T1000 (cell line): ENCODE results near the gene JAKMIP1.

Experiments used
- DNase-seq: peaks from one replicate; lab custom pipeline; 2025; ENCODE audit warnings: mixed read lengths; lab: John Stamatoyannopoulos, UW

JAKMIP1 gene

GRCh38 chr4:6095023-6095752 is 105.2 kb downstream of the JAKMIP1 start:
- DNase-seq, result no peak

DNA sequence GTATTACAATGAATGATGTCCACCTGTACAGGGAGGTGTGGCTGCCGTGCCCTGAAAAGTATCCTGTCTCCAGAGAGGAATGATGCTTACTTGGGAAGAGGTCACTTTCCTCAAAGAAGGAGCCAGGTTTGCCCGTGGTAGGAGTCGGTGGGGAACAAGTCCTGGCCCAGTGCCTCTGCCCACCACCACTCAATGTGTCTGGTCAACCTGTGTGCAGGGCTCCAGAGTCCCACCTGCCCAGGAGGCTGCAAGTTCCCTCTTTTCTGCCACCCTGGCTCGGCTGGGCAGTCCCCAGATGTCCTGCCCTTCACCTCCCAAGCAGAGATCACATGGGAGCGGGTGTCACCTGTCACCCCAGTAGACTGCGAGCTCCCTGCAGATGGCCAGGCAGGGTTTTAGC is 106.7 kb downstream of the JAKMIP1 start:
- no peak for DNase-seq

DNA sequence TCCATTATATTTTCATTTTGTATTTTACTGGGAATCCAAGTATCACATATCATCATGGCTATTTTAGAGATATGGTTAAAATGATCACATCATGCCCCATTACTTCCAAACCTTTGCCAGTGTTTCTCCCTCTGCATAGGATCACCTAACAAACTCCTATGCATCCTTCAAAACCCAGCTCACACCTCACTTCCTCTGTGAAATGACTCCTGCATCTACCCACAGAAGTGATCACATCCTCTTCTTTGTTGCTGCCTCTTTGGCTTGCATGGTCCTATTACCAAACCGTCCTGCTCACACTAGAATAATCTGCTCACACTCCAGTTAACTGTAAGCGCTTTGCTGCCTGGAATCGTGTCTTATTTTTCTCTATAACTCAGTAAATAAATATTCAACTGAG is 107.4 kb downstream of the JAKMIP1 start:
- no peak for DNase-seq

DNA sequence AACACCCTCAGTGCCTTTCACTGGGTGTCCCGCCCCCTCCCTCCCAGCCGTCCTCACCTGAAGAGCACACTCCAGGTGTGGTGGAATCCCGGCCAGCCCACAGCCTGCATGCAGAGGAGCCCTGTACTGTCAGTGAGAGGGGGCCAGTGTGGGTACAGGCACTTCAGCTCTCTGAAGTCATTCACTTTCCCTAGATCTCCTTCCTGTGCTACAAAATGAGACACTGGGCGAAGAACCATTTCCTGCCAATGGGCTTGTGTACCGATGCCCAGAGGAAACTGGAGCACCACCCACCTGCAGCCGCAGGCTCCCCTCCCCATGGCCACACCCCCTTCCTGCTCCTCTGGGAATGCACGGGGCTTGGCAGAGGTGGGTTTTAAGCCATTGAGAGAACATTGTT is 108.2 kb downstream of the JAKMIP1 start:
- DNase-seq, result no peak

DNA sequence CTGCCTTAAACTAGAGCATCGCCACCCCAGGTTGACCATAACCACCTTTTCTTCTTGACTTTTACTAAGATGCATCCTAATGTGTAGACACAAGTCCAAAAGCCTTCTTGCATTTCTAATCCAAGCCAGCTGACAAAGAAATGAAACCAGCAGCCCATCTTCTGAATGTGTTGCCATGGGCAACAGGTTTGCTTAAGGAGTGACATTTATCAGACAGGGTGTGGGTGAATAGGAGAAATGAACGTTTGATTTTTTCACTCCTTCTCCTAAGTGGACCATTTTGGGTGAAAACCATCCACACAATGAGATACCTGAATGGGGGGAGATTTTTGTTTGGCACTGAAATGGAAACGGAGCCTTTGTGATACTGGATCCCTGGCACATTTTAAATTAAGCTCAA is 109.4 kb downstream of the JAKMIP1 start:
- no peak for DNase-seq

DNA sequence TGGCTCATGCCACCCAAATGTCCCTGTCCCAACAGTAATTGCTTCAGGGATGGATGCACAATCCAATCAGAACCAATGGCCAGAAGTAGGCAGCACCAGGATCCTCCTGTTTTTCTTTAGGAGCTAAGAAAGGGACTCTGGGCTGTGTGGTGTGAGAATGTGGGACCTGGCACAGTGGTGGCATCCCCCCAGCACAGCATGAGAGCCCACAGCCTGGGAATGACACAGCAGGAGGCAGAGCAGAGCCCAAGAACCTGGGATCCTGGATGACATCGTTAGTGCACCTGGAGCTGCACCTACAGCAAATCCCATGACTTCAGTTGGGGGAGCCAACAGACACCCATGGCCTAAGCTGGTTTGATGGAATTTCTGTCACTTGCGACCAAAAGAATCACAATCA is 111.4 kb downstream of the JAKMIP1 start:
- DNase-seq, result no peak

- no peak for DNase-seq
Observed at GRCh38 chr4:6087669-6088341, 112.5 kb downstream of the JAKMIP1 start.

DNA sequence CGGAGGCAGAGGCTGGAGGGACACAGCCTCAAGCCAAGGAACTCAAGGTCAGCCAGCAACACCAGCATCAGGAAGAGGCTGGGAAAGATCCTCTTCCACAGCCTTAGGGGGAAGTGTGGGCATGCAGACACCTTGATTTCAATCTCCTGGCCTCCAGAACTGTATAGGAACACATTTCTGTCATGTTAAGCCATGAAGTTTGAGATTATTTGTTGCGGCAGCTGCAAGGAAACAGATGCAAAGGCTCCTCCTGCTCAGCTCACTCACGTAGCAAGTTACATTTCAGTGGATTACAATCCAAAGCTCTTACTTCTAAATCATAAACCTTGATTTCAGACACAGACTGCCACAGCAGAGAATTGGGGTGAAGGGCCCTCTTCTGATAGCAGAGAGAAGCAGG is 113.5 kb downstream of the JAKMIP1 start:
- DNase-seq, result no peak

DNA sequence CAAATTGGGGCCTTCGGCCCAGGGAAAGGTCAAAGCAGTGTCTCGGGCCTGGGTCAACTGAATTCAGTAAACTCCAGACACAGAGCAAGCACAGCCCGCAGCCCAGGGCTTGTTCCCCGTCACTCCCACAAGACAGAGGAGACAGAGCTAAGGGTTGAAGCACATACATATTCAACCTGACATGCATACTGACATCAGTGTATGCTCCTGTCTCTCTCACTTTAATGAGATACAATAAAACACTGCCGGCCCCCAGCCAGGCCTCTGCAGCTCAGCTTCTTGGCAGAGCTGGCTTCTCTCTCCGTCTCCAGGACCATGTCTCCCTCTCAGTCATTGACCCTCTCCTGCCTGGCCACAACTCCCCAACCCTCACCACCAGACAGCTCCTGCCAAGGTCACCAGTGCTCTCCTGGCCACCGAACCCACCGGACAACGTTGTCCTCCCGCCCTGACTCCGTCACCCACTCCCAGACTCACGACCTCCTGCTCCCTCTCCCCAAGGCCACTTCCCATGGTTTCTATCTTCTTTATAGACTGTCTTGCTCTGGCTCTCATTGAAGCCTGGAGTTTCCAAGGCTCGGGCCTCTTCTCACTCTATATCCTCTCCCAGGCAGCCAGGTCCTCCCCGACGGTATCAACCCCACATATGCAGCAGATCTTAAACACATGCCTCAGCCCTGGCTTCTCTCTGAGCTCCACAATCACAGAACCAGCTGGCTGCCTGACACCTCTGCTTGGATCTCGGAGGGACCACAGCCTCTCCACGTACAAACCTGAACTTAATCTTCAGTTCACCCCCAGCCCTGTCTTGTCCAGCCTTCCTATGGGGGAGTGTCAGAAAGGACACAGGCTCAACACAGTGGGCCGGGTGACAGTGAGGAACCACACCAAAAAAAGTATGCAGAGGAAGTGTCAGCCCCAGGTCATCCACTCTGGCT is 114.4 kb downstream of the JAKMIP1 start:
- DNase-seq, result no peak

DNA sequence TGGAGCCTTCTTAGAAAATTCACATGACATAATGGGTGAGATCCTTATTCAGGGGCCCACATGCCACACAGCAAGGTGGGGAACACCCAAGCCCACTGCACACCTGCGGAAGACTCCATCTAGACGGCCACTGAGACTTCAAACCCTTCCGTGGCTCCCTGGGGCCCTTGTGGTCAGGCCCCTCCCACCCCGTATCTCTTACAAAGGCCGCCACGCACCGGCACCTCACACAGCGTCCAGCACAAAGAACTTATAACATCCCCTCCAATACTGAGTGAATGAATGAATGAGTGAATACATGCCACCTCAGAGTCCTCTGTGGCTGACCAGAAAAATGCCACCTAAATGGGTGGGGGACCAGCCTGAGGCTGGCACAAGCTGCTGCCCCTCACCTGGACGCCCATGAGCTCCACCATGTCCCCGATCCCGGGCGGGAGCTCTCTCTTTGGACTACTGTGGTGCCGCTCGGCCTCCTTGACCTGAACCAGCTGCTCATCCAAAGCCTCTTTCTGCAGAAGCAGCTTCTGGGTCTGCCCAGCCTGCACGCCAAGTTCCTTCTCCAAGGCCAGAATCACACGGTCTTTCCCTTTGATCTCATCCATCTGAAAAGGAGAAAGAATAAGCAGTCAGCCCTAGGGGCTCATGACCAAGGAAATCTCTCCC is 115.2 kb downstream of the JAKMIP1 start:
- no peak for DNase-seq

- no peak for DNase-seq
Observed at GRCh38 chr4:6079965-6080364, 120.4 kb downstream of the JAKMIP1 start.

GRCh38 chr4:6078560-6078959 is 121.8 kb downstream of the JAKMIP1 start:
- DNase-seq, result no peak

- DNase-seq, result no peak
Observed at GRCh38 chr4:6076391-6076790, 124.0 kb downstream of the JAKMIP1 start.

GRCh38 chr4:6074758-6075157 is 125.6 kb downstream of the JAKMIP1 start:
- no peak for DNase-seq

DNA sequence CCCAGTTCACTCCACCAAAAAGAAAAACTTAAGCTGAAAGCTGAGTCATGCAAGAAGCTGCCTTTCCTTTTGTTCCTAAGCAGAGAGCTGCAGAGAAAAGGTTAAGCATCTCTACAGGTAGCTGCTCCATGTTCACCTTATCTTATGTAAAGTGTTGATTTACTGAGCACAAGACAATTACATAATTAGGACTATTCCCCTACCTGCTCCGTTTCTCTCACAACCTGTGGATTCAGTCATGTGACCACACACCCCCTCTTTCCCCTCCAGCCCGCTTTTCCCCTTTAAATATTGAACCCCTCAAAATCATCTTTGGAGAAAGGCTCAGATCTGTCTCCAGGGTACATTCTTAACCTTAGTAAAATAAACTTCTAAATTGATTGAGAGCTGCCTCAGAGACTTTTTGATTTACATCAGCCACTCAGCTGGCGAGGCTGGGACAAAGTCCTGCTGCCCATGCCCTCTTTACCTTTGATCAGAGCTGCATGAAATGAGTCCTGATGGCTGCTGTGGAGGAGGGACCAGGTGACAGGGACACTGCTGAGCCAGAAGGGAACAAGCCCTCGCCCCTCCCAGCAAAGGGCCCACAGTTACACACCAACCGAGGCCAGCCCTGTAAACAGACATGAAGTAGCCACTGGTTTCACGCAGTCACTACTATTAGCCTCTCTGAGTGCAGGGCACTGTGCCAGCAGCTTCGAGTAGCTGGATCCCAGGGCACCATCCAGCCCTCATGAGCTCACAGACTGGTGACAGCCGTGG is 128.2 kb downstream of the JAKMIP1 start:
- no peak for DNase-seq

GRCh38 chr4:6071191-6071958 is 129.0 kb downstream of the JAKMIP1 start:
- no peak for DNase-seq

DNA sequence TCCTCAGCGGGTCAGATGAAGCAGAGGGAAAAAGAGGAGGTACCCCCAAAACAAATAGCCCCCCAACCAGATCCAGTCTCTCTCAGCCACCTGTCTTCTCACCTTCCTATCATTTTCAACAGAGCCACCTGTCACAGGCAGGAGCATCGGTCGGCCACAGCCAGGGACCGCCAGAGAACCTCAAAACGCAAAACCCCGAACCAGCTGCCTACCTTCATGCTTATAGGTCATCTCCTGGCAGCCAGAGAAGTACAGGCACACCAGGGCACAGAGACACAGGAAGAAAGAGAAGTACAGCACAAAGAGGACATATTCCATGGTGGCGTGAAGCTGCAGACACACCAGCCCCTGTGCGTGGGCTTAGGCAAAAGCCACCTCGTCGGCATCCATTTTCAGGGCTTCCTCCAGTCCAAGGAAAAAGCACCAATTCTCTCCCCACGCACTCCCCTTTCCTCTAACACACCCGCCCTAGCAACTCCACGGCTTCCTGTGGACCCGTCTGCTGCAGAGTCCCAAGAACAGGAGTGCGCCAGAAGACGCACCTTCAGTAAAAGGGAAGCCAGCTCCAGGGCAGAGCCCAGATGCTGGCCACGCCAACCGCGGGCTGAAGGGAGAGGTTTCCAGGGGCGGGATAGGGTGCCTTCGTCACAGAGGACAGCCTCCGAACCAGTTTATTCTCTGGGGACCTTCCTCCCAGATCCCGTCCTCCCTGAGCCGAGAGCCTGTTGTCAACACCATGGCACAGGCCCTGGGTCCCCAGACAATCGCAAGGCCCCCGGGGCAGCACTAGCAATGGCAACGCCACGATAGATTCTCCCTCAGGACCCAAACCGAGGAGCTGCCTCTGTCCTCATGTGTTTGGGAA is 130.3 kb downstream of the JAKMIP1 start:
- DNase-seq, result no peak

DNA sequence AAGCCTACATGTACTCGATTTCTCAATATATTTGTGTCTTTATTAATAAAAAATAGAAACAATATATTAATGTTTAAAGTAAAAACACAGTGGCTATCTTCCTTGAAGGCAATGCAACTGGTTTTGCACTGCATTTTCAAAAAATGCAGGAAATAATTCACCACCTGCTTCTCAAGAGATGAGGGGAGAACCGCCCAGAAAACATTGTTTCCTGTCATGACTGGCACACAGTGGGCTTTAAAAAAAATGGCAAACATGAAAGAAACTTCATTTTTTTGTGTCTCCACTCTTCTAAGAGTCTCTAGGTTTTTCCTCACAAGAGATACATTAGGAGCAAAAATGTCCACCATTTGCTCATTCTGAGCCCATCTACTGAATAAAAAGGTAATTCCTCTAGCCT is 131.4 kb downstream of the JAKMIP1 start:
- no peak for DNase-seq

- DNase-seq, result no peak
Observed at GRCh38 chr4:6065934-6066590, 134.3 kb downstream of the JAKMIP1 start.
